ENCODE data around the gene OR6B1. TPM values are rescaled to one million over a fixed set of nuclear protein-coding genes. Genes with fewer than 3 reads are reported as not detected.
"Not testable (repeated sequence)": the region's sequence is repeated elsewhere in the genome, so short reads cannot be mapped to it uniquely, and the experiment has no call there.

The OR6B1 gene
- total RNA-seq, 2 donors from 2014 or later, result not detected

DNA sequence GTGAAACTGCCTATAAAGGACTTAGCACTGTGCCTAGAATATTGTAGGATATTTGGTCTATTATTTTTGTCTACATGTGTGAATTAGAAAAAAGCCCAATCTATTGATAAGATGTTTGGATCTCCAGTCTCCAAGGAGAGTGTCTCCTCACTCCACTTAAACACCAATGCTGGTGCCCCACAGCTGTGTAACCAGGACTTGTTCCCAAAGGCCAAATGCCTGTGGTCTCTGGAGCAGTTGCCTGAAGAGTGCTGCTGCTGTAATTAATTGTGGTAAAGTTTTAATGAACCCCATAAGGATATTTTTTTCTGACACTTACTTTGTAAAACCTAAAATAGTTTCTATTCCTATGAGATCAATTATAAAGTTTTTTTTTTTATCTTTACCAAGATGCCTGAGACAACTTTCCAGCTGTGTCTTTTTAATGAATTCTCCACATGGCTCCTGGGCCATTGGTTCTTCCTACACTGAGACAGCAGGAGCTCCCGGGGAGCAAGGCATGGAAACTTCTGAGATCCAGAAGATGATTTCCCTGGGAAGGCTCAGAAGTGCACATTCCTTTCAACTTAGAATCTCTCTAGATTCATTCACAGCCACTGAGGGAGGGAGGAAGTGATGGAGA lies 37.4 kb downstream of the OR6B1 start:
- no peak overlapping the region for H3K27ac ChIP-seq
- H3K36me3 ChIP-seq, result no peaks in the 10 kb centered on the region
- ATAC-seq (ENCODE audit: insufficient number of reproducible peaks, low FRiP score, low read depth) (no peak), DNase-seq (ENCODE audit: low spot score) (no peak)
- H3K9me3 ChIP-seq, result no peaks in the 10 kb centered on the region
- no peaks in the 10 kb centered on the region for H3K4me1 ChIP-seq (ENCODE audit: control insufficient read depth in 1 of 2, low read depth in 2 of 2)
- no peak overlapping the region for H3K4me3 ChIP-seq
- H3K27me3 ChIP-seq (replicated peaks; ENCODE audit: insufficient read depth), result no peaks in the 10 kb centered on the region
- TF ChIP-seq, protein P1, sequence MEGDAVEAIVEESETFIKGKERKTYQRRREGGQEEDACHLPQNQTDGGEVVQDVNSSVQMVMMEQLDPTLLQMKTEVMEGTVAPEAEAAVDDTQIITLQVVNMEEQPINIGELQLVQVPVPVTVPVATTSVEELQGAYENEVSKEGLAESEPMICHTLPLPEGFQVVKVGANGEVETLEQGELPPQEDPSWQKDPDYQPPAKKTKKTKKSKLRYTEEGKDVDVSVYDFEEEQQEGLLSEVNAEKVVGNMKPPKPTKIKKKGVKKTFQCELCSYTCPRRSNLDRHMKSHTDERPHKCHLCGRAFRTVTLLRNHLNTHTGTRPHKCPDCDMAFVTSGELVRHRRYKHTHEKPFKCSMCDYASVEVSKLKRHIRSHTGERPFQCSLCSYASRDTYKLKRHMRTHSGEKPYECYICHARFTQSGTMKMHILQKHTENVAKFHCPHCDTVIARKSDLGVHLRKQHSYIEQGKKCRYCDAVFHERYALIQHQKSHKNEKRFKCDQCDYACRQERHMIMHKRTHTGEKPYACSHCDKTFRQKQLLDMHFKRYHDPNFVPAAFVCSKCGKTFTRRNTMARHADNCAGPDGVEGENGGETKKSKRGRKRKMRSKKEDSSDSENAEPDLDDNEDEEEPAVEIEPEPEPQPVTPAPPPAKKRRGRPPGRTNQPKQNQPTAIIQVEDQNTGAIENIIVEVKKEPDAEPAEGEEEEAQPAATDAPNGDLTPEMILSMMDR (IDR thresholded peaks at IDR 0.05), result no peak

DNA sequence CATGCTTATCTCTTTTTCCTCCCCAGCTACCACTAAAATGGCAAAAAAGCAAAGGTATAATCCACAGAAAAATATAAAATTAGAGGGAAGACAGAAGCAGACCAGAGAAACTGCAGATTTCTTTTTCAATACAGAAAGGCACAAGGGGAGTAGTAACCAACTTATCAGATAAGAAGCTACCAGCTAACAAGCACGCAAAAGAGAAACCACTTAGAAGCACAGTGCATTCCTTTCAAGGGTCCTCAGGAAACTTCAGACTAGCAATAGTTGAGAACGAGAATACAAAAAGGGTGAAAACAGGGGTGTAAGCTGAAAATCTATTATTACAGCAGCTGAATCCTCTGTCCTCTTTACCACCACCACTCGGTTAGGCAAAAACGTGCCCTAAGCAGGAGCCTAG lies 38.8 kb downstream of the OR6B1 start:
- no peaks in the 10 kb centered on the region for H3K4me1 ChIP-seq (ENCODE audit: control insufficient read depth in 1 of 2, low read depth in 2 of 2)
- no peaks in the 10 kb centered on the region for H3K36me3 ChIP-seq
- H3K27ac ChIP-seq, result no peak overlapping the region
- TF ChIP-seq, protein P1 (IDR thresholded peaks at IDR 0.05), result no peak
- H3K9me3 ChIP-seq, result no peaks in the 10 kb centered on the region
- H3K4me3 ChIP-seq, result no peak overlapping the region
- DNase-seq (ENCODE audit: low spot score) (no peak), ATAC-seq (ENCODE audit: insufficient number of reproducible peaks, low FRiP score, low read depth) (no peak)
- no peaks in the 10 kb centered on the region for H3K27me3 ChIP-seq (replicated peaks; ENCODE audit: insufficient read depth)

DNA sequence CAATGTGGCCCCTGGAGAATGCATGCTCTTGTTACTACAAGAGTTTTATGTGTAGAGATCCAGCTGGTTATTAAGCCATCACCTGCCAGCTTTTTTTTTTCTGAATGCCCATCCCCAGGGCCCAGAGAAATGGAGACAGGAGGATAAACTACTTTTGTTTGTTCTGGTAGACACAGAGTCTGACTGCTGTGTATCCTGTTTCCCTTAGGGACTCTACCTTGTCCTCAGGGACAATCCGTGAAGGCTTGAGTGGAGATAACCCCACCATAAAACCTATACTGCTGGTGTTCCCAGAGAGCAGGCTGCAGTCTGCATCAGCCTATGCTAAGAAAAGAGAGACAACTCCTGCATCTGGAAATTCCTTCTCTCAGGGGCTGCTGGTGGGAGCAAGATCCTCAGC lies 48.5 kb downstream of the OR6B1 start, which contains the start of gene OR2A5:
OR2A5 (plus strand) TSS at position 301 of the 400 bp plus-strand sequence. CDS start 1,454 bp downstream, outside the sequence.
- ATAC-seq (ENCODE audit: insufficient number of reproducible peaks, low FRiP score, low read depth), result no peak
- TF ChIP-seq, protein P1 (IDR thresholded peaks at IDR 0.05), result no peak
- DNase-seq (ENCODE audit: low spot score), result no peak
- Histone ChIP-seq H3K4me3 (no peak within 1 kb of the TSS), H3K4me1 (ENCODE audit: control insufficient read depth in 1 of 2, low read depth in 2 of 2) (no peaks in the 10 kb centered on the region), H3K27me3 (replicated peaks; ENCODE audit: insufficient read depth) (no peaks in the 10 kb centered on the region), H3K36me3 (no peaks in the 10 kb centered on the region), H3K9me3 (no peaks in the 10 kb centered on the region), H3K27ac (no peak within 1 kb of the TSS)

DNA sequence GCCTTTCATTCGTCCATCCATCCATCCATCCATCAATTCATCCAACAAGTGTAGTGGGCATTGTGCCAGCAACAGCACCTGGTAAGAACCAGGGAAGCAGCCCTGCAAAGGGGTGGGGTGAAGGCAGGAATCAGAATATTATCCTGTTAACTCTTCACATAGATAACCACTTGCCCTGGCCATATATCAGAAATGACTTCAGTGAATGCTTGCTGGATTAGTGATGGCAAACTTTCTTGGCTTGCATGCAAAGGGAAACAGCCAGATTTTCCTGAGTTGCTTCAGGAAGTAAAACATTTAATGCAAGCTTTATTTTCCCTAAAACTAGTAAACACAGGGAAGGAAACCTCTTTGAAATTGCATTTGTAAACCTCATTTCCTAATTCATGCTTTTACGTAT lies 49.4 kb downstream of the OR6B1 start:
- Histone ChIP-seq H3K36me3 (no peaks in the 10 kb centered on the region), H3K4me1 (ENCODE audit: control insufficient read depth in 1 of 2, low read depth in 2 of 2) (no peaks in the 10 kb centered on the region), H3K4me3 (no peak overlapping the region), H3K27me3 (replicated peaks; ENCODE audit: insufficient read depth) (no peaks in the 10 kb centered on the region), H3K27ac (no peak overlapping the region), H3K9me3 (no peaks in the 10 kb centered on the region)
- no peak for ATAC-seq (ENCODE audit: insufficient number of reproducible peaks, low FRiP score, low read depth)
- DNase-seq (ENCODE audit: low spot score), result no peak
- TF ChIP-seq, protein P1 (IDR thresholded peaks at IDR 0.05), result no peak

DNA sequence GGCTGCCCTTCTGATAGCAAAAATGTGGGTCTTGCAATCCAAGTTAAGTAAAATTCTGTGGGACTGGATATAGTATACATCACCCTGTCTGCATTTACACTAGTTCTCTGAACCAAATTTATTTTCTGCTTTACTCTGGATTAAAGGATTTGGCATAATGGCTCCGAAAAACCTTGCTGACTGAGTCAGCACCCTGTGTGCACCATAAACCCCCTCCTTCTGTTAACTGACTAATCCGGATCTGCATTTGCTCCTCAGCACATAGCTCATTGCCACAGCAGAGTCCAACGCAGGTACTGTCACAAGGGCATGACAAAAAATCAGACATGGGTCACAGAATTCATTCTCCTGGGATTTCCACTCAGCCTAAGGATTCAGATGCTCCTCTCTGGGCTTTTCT lies 50.0 kb downstream of the OR6B1 start:
- DNase-seq (ENCODE audit: low spot score) (no peak), ATAC-seq (ENCODE audit: insufficient number of reproducible peaks, low FRiP score, low read depth) (no peak)
- TF ChIP-seq, protein P1 (IDR thresholded peaks at IDR 0.05), result no peak
- Histone ChIP-seq H3K4me3 (no peak overlapping the region), H3K9me3 (no peaks in the 10 kb centered on the region), H3K27me3 (replicated peaks; ENCODE audit: insufficient read depth) (no peaks in the 10 kb centered on the region), H3K4me1 (ENCODE audit: control insufficient read depth in 1 of 2, low read depth in 2 of 2) (no peaks in the 10 kb centered on the region), H3K27ac (no peak overlapping the region), H3K36me3 (no peaks in the 10 kb centered on the region)

DNA sequence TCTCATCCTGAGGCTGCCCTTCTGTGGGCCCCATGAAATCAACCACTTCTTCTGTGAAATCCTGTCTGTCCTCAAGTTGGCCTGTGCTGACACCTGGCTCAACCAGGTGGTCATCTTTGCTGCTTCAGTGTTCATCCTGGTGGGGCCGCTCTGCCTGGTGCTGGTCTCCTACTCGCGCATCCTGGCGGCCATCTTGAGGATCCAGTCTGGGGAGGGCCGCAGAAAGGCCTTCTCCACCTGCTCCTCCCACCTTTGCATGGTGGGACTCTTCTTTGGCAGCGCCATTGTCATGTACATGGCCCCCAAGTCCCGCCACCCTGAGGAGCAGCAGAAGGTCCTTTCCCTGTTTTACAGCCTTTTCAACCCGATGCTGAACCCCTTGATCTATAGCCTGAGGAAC lies 50.8 kb downstream of the OR6B1 start:
- not testable (repeated sequence) for H3K4me3 ChIP-seq; H3K9me3 ChIP-seq; H3K36me3 ChIP-seq; H3K4me1 ChIP-seq (ENCODE audit: control insufficient read depth in 1 of 2, low read depth in 2 of 2); H3K27ac ChIP-seq; H3K27me3 ChIP-seq (replicated peaks; ENCODE audit: insufficient read depth); ATAC-seq (ENCODE audit: insufficient number of reproducible peaks, low FRiP score, low read depth); DNase-seq (ENCODE audit: low spot score)

Measured in thoracic aorta (tissue), 2 donors.